Umbilical cord (tissue), 2 donors: ENCODE results near the gene PCED1A. TPM values are rescaled to one million over a fixed set of nuclear protein-coding genes. Genes with fewer than 3 reads are reported as not detected.
"Not testable (repeated sequence)": the region's sequence is repeated elsewhere in the genome, so short reads cannot be mapped to it uniquely, and the experiment has no call there.

Experiments
- DNase-seq: peaks from one replicate; pipeline ENCODE4 v3.0.0-alpha.2; 2015; ENCODE audit warnings: low spot score
- total RNA-seq: library from RNA; depleted of rRNA; stranded (reverse); fragments of >200 nt; gene quantifications from one replicate; pipeline ENCODE4 v1.2.3, GENCODE V29; 2014; ENCODE audit warnings: low replicate concordance; ENCODE audit not compliant: insufficient read depth

PCED1A gene
- total RNA-seq, 1 donor from 2014 or later, result 16.9 TPM

DNA sequence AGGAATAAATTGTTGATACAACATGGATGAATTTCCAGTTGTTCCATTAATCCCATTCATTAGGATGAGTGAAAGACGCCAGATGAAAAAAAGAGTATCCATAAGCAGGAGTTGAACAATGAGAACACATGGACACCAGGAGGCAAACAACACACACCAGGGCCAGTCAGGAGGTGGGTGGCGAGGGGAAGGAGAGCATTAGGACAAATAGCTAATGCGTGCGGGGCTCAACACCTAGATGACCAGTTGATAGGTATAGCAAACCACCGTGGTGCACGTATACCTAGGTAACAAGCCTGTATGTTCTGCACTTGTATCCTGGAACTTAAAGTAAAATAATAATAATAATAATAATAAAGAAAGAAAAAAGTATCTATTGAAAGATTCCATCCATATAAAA is 11.1 kb downstream of the PCED1A start:
- DNase-seq, result no peak

DNA sequence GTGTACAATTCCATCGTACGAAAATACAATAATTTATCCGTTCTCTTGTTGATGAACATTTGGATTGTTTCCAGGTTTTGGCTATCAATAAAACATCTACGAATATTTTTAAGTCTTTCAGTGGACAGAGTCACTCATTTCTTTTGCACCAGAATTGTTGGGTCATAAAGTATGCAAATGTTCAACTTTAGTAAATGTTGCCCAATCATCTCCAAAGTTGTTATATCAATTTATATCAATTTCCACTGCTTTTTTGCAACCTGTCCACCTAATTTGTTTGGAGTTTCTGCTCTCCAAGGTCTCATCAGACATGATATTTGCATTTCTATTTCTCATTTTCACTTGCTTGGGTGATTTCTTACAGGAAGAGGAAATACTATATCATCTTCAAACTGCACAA is 13.8 kb downstream of the PCED1A start:
- DNase-seq, result no peak

DNA sequence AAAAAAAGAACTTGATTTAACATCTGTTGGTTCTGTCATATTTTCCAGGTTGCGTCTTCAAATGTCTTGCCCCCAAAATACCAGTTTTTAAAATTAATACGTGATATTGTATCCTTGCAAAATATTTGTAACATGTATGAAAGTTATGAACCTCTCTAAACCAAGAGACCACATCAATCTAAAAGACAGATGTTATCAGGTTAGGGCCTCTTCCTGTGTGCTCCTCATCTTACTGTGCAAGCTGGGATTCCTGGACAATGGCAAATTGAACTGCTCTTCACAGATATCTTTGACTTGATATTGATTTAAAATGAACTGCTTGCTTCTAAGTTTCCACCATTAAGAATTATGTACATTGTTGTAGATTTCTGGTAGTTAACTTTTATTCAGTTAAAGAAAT is 14.7 kb downstream of the PCED1A start:
- no peak for DNase-seq

DNA sequence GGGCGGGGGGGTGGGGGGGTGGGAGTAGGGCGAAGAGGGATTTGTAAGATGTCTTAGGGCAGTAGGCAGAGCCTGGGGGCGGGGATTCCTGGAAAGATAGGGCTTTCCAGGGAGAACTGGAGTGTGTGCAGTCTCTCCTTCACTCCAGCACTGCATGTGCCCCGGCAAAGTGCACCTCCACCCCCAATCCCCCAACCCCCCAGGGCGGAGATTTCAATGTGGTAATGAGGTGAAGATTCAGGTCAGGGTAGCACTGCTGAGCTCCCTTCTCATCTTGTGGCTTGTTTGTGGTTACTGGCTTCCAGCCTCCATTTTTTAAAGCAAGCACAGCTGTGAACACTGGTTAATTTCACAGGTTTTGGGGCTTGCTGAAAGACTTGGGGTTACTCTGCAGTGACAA is 18.4 kb downstream of the PCED1A start:
- DNase-seq, result no peak

DNA sequence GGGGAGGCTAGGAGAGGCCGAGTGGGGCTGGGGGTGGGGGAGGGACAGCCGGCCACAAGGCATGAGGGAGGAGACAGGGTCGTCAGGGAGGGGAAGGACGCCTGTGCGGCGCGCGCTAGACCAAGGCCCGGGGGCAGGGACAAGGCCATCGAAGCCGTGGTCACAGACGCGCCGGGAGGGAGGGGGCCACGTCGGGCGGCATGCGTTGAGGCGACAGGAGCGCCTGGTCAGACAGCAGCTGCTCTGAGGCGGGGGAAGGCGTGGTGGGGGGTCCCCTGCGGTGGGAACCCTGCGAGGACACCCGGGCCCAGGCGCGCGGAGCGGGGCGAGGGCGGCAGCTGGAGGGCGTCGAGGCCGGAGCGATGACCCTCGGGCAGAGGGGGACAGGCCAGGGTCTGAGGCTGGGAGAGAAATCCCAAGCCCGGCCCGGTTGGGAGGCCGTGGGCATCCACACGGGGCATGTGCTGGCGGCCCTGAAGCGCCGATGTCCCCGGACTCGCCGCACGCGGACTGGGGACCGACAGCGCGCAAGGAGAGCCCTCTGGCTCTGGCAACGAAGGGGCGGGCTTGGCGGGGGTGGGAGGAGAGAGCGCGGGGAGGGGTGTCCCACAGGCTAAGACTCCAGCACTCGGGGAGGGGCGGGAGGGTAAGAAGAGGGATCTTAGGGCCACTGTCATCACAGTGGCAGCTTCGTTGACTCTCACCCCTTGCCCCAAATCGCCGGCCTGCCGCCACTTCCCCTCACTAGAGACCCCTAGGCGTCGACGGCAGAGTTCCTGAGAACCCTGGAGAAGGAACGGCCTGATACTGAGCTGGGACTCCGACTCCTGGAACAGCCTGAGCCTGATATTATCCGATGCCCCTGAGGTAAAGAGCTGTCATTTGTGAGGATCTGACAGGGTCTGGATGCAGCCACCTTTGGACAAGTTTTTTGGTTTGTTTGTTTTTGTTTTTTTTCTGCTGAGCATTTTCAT is 19.3 kb downstream of the PCED1A start:
- DNase-seq, result no peak

DNA sequence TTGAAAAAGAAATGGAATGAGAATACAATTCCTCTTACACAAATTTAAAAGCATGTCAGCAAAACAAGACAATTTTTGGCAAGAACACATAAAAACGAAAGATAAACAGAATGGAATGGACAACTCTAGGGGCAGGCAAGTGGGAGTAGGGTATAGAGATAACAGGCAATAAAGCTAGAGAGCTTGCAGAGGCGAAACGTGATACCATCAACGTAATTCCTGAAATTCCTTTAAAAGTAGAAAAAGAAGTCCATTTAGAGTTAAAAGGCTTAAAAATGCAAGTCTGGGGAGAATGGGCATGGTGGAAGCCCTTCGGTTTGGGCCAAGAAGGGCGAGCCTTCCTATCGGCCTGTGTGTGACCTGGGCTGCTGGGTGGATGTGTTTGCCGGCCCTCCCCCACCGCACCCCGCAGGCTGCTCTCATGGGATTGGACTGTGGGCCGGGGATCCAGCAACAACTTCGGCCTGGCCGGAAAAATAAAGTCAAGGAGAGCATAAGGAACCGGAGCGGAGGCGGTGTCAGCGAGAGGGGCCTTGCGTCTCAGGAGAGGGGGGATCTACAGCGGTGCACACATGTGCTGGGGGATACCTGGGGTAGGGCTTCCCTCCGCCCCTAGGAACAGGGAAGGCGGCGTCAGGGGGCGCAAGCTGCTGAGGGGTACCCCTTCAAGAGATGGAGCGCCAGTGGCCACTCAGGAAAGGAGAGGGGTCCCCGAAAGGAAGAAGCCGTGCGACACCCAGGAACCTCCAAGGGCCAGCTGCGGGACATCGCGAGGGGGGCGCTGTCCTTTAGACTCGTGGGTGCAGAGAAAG is 20.2 kb downstream of the PCED1A start:
- DNase-seq, result peak; percentile 80

DNA sequence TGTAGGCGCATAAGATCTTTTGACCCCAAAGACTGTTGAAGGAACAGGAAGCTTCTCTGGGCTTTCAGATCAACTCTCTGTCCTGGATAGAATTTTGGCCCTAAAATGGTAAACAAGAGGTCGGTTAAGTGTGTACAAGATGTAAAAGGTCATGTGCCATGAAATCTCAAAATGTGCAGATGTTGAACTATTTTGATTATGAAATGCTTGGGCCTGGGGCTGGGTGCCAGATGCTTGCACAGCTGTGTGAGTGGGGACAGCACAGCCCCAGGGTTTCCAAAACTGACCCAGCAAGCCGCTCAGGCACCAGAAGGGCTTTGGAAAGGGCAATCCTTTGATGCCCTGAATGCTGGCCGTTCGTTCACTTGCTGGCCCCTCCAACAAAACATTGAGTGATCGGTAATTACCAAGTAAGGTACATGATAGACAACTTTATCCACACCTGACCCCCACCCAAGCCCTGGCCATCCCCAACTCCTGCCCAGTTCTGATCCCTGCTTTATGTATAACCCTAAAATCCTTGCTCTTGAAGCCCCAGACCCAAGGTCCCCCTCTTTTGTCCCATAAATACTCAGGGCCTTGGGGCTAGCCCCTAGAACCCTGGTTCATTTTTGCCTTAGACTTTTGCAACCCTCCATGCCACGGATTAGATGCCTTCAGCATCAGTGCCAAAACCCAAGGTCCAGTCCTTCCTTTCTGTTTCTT is 22.4 kb downstream of the PCED1A start:
- no peak for DNase-seq

DNA sequence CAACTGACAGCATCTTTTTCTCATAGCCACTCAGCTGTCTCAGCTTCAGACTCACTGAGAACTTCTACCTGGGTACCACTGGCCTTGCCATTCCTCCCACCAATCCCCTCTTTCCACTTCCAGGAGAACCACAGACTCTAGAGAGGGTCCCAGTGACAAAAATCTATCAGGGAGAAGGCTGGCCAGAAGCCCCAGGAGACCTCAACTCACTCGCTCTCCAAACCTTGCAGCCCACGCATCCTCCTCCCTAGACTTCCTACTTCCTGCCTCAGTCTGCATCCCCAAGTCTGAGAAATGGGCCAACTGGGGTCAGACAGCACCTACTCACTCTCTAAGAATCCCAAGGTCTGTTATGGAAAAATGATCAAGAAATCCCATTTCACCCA is 23.1 kb downstream of the PCED1A start:
- DNase-seq, result no peak

DNA sequence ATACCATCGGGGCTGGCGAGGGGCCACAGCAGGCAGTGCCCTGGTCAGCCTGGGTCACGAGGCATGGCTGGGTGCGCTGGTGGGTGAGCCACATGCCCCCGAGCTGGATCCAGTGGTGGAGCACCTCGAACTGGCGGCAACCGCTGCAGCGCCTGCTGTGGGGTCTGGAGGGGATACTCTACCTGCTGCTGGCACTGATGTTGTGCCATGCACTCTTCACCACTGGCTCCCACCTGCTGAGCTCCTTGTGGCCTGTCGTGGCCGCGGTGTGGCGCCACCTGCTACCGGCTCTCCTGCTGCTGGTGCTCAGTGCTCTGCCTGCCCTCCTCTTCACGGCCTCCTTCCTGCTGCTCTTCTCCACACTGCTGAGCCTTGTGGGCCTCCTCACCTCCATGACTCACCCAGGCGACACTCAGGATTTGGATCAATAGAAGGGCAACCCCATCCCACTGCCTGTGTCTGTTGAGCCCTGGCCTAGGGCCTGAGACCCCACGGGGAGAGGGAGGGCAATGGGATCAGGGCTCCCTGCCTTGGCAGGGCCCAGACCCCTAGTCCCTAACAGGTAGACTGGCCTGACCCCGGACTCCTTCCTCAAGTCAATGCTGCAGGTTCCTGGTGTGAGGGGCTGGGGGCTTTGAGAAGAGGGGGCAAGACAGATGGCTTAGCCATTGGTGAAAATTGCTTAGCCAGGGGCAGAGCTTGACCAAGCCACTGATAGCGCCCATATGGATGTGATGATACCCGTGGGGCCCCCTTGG is 23.7 kb downstream of the PCED1A start:
- no peak for DNase-seq

DNA sequence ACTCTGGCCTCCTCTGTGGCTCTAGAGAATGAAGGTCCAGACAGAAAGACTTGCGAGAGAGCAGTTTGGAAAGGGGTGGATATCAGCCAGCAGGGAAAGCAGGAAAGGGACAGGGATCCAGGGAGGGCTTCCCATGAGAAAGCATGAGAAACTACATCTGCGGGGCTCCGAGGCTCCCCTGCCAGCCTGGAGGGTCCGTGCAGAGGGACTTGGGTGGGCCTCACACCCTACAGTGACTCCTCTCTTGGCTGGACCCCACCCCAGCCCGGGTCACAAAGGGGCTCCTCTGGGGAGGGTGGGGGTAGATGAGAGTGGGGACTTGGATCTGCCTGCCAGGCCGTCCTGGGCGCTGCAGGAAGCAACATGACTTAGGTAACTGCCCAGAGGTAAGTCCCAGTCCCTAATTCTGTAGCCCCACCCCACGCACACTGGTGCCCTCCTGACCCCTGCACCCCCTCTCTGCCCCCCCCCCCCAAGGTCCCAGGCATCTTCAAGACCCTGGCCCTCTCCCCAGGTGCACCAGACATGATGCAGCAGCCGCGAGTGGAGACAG is 24.3 kb downstream of the PCED1A start, which contains the start of gene TMEM239:
Gene TMEM239 (plus strand): TSS at position 335 of the 553 bp plus-strand sequence. CDS start 191 bp downstream, at position 526.
- DNase-seq, result no peak

DNA sequence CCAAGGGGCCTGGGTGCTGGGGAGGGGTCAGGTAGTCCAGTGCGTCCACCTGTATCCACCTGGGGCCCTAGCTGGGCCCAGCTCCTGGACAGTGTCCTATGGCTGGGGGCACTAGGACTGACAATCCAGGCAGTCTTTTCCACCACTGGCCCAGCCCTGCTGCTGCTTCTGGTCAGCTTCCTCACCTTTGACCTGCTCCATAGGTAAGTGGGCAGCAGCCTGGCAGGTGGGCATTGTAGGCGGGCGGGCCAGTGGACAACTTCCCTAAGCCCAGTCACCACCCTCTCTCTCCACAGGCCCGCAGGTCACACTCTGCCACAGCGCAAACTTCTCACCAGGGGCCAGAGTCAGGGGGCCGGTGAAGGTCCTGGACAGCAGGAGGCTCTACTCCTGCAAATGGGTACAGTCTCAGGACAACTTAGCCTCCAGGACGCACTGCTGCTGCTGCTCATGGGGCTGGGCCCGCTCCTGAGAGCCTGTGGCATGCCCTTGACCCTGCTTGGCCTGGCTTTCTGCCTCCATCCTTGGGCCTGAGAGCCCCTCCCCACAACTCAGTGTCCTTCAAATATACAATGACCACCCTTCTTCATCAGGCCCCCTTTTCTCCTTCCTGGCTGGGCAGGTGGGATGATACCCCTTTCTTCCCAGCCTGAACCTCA is 25.1 kb downstream of the PCED1A start:
- no peak for DNase-seq

DNA sequence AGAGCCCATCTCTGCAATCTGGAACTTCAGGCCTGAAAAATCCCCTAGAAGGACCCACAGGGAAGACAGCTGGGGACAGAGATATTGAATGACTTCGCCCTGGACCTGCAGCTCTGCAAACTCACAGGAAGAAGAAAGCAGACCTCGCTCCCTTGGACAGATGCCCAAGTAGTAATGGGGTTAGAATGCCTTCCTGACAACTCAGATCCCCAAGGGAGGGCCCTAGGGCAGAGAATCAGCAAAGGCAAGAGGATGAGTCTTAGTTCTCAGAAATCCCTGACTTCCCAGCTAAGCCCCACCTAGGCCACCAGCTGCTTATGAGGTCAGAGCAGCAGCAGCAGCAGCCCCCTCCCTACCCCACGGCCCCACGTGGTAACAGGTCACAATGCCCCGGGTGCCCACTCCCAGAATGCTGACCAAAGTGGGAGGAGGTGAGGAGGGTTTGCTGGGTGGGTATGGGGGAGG is 25.8 kb downstream of the PCED1A start, which contains the start of gene C20orf141:
Gene C20orf141 (plus strand): TSS at position 401 of the 465 bp plus-strand sequence. CDS start 198 bp downstream, outside the sequence.
- peak; percentile 97 for DNase-seq

DNA sequence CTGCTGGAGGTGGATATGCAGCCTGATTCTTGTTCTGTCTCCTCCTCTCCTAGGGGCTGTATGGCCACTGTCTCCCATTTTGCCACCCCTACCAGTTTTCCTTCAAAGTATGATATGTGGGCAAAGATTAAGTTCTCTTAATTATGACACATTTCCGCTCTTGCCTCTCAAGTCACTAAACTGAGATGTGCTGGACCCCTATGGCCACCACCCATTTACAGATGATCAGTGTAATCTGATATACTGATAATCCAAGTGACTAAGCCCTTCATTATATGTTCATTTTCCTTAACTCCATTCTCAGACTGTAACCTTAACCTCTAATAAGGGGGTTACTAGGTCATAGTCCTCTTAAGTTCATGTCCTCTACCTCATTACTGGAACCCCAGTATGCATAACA is 26.4 kb downstream of the PCED1A start:
- no peak for DNase-seq

DNA sequence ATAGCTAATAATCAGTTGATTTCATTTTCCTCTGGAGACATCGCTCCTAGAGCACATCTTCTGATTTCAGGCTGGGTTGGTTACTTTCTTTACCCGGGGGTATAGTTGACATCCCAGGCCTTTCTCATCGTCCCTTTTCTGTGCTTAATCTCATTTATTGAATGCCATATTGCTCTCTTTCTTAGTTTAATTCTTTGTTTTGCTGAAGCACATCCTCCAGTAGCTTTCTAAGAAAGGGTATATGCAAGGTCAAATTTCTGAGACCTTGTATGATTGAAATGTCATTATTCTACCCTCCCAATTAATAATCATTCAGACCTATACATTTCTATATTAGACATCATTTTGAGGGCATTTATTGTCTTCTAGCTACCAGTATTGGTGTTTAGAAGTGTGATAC is 28.3 kb downstream of the PCED1A start:
- DNase-seq, result no peak

DNA sequence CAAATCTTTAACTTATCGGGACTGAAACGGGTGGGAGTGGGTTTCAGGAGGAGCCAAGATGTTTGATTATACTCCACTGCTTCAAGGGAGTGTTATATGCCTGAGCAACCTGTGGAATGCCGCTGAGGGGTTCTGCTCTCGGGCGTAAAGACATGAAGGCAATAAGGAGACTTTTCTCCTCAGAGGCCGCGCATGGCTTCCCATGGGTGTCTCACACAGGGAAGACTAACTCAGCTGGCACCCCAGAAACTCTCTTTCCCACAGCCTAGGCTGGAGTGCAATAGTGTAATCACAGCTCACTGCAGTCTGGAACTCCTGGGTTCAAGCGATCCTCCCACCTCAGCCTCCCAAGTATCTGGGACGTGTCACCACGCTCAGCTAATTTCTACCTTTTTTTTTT is 30.8 kb downstream of the PCED1A start:
- DNase-seq, result no peak

DNA sequence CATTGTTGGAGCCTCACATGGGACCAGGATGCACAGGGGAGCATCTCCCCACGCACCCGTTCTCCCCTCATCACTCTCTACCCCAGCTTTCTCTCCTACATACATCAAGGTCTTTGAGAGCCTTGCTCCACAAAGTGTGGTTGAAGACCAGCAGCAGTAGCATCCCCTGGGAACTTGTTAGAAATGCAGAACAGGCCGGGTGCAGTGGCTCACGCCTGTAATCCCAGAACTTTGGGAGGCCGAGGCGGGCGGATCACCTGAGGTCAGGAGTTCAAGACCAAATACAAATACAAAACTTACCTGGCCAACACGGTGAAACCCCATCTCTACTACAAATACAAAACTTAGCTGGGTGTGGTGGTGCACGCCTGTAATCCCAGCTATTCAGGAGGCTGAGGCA is 32.5 kb downstream of the PCED1A start:
- DNase-seq, result not testable (repeated sequence)

DNA sequence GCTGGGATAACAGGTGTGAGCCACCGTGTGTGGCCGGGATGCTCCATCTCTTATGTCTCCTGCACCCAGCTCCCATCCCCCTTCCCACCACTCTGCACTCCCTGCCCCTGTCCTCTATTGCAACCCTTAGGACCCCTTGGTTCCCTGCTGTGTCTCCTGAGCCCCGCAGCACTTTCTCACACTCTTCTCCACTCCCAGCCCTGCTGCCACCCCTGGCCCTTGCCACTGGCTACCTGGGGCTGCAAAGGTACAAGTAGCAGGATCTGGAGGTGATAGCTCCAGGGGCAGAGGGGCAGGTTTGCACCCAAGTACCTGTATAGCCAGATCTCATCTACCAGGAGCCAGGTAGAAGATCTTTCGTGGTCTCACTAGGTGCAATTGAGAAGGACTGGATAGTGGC is 33.4 kb downstream of the PCED1A start:
- no peak for DNase-seq

DNA sequence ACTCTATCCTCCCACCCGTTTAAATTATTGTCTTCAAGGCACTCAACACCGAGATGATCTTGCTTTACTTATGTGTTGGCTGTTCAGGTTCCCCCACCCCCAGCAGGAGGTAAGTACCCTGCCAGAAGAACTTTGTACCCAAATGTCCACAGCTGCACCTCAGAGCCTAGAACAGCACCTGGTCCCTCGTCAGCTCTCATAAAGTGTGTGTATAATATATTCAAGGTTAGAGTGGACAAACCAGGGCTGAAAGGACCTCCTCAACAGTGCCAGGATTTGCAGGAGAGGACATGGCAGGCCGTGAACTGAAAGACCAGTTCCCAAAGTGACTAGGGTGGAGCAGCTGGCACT is 34.1 kb downstream of the PCED1A start:
- no peak for DNase-seq

DNA sequence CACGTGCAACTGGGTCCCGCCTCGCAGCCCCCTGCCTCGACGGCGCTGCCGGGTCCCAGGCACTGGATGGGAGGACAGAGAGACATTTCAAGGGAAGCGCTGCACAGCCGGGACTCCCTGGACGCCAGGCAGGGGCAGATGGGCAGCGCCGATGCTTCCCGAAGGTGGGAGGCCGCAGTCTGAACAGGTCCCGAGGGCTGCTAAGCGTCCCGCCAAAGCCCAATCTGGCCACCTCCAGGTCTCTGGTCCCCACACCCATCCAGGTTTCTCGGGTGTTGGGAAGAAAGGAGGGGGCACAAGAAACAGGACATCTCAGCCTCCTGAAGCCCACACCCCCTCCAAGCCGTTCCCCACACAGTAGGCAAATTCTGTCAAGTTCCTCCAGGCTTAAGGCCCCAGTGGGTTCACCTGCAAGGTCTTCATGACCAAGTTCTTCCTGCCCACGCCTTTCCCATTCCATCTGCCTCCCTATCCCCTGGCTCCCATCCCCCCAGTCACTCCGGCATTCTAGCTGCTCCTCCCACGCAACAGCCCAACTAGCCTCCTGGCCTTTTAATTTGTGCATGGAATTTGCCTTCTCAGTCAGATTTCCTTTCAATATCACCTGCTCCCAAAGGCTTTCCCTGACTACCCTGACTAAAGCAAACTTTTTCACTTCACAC is 34.6 kb downstream of the PCED1A start:
- no peak for DNase-seq
